ENCODE measurements around the gene RASAL1.

DNA sequence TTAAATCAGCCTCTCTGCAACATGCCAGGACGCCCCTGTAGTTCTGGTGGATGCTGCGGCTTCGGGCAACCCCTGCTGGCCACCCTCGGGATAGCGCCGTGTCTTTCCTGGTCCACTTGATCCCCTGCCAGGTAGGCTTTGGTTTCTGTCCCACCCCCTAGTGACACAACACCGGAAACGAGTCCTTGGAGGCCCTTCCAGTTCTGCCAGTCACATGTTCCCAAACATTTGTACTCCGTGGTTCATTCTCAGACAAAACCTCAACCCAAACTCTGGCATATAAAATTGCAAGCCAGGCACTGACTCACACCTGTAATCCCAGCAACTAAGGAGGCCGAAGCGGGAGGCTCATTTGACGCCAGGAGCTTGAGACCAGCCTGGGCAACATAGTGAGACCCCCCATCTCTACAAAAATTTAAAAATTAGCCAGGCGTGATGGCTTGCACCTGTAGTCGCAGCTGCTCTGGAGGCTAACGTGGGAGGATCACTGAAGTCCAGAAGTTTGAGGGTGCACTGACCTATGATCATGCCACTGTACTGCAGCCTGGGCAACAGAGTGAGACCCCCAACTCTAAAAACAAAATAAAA, 37.0 kb downstream of the RASAL1 start:
- no peak for TF ChIP-seq SUZ12 (IDR thresholded peaks at IDR 0.05)
- no peak for TF ChIP-seq HDGF (IDR thresholded peaks at IDR 0.05; ENCODE audit: borderline replicate concordance)
- TF ChIP-seq ELF4 (IDR thresholded peaks at IDR 0.05), result no peak
- no peak for TF ChIP-seq SP1 (IDR thresholded peaks at IDR 0.05)
- no peak for TF ChIP-seq CTBP1 (IDR thresholded peaks at IDR 0.05; ENCODE audit: borderline replicate concordance)
- TF ChIP-seq BHLHE40 (IDR thresholded peaks at IDR 0.05; ENCODE audit: borderline replicate concordance), result no peak
- TF ChIP-seq L3MBTL2 (conservative IDR thresholded peaks at IDR 0.05), result no peak

Measured in HEK293T (cell line).